HG03378 (cell line): ENCODE data around the gene ODAD3.
"Not testable (repeated sequence)": the region's sequence is repeated elsewhere in the genome, so short reads cannot be mapped to it uniquely, and the experiment has no call there.

Experiments
- ATAC-seq: cut with Tn5 transposase; IDR thresholded peaks from one replicate; pipeline ENCODE4 v1.9.1; 2021; ENCODE audit warnings: mild to moderate bottlenecking, moderate library complexity; ENCODE audit not compliant: unreplicated experiment

The ODAD3 gene

DNA sequence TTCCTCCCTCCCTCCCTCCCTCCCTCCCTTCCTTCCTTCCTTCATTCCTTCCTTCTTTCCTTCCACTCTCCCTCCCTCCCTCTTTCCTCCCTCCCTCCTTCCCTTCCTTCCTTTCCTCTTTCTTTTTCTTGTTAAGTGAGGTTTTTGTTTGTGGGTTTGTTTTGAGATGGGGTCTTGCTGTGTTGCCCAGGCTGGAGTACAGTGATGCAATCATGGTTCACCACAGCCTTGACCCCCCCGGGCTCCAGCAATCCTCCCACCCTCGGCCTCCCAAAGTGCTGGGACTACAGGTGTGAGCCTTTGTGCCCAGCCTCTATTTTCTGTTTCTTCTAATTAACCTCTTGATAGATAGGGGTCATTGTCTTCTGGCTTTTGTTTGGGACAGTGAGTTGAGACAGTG lies 26.5 kb upstream of the ODAD3 start:
- no peak for ATAC-seq

DNA sequence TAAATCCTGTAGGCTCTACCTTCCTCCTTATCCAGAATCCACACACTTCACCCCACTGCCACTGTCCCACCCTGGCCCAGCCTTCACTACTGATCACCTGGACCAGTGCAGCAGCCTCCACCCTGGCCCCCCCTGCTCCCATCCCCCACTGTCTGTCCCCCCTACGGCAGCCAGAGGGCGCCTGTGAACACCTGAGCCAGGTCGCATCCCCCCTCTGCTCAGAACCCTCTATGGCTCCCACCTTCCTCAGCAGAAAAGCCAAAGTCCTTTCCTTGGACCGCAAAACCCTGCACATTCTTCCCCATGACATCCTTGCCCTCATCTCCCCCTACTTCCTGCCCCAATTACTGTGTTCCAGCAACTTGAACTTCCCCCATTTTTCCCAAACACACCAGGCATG lies 25.3 kb upstream of the ODAD3 start:
- no peak for ATAC-seq

GRCh38 chr19:11458912-11459311 lies 24.0 kb upstream of the ODAD3 start:
- ATAC-seq: not testable (repeated sequence)

DNA sequence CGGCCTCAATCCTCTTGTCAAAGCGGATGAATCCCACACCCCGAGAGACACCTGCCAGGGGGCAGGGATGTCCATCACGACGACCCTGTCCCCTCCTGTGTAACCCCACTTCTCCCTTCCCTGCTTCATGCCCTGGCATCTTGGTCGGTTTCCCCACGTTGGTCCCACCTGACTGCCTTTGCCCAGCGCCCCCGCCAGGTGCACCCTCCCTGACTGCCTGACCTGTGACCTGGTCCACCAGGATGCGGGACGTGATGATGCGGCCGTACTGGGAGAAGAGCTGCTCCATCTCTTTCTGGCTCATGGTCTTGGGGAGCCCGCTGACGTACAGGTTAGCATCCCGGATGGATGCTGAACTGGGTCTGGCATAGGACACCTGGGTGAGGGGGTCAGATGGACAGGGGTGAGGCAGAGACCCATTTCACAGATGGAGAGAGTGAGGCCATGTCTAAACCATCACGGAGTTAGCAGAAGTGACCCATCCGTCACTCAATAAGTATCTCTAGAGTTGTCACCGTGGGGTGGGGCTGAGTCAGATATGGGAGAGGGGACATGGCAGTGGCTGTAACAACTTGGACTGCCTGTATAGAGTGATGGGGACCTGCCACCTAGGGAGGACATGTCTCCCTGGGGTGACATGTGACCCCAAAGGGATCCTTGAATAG lies 23.4 kb upstream of the ODAD3 start:
- no peak for ATAC-seq

DNA sequence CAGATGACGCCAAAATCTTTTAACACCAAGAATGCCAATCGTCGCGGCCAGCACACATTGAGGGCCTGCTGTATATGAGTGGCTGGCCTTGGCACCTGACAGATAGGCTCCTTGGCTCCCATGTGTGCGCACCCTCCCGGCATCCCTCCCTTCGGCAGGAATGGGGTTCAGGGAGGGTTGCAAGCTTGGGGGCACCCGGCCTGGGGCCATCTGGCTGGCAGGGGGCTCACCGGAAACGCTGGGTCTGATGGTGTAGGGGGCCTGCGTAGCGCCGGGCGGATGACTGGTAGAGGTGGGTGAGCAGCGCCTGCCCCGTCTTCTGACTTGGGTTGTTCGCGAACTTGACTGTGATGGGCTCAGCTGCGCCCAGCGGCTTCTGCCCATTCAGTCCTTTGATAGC lies 22.9 kb upstream of the ODAD3 start:
- no peak for ATAC-seq

DNA sequence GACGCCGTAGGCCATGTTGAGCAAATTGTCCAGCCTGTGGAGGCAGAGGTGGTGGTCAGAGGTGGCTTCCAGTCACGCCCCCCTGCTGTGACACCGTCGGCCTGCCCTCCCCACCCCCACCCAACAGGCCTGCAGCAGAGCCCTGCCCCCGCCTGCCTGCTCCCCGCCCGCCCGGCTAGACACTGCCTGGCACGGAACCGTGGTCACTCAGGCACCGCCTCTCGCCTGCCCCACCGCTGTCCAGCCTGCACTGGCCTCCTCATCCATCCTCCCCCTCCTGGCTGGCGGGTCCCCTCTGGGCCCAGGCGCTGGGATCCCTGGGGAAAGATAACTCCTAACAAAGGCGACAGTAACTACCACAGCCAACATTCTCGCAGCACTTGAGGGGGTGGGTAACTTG lies 22.2 kb upstream of the ODAD3 start:
- ATAC-seq: no peak

DNA sequence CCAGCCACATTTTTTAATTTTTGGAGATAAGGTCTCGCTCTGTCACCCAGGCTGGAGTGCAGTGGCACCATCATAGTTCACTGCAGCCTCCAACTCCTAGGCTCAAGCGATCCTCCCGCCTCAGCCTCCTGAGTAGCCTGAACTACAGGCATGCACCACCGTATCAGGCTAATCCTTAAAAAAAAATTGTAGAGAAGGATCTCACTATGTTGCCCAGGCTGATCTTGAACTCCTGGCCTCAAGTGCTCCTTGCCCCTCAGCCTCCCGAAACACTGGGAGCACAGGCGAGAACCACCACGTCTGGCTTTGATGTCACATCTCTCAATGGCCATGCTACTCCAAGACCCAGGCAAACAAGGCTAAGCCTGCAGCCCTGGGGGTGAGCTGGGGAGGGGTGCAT lies 21.7 kb upstream of the ODAD3 start:
- no peak for ATAC-seq

- ATAC-seq: not testable (repeated sequence)
Observed at GRCh38 chr19:11455233-11455554, 20.3 kb upstream of the ODAD3 start.

DNA sequence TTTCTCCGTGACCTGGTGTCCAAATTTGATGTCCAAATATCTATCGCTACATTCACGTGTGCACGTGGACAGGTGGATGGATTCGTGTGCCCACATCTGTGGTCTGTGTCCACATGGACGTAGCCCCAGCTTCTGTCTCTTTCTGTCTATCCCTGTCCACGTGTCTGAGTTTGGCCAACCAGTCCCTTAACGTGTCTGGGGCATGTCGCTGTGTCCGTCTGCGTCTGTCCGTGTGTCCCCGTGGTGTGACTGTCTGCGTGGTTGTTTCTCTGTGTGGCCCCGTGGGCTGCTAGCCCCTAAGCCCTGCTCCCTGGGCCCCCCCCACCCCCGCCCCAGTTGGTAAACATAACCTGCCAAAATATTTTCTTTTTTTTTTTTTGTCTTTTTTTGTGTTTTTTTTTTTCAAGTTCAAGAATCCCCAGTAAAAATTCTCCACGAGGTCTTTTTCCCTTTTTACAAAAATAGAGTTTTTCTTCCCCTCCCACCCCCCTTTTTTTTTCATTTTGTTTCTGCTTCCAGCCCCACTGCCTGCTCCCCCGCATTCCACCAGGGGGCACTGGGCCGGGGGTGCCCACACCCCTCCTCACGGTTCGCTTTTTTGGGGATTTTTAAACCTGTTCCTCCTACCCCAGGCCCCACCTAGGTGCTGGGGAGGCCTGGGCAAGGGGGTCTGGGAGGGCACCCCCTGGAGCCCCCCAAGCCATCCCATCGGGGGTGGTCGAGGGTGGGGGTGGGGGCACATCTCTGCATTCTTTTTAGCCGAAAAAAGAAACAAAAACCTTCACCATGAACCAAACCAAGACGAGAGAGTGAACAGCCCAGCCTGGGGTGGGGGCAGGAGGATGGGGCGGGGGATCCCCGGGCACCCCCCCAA lies 18.8 kb upstream of the ODAD3 start:
- no peak for ATAC-seq

DNA sequence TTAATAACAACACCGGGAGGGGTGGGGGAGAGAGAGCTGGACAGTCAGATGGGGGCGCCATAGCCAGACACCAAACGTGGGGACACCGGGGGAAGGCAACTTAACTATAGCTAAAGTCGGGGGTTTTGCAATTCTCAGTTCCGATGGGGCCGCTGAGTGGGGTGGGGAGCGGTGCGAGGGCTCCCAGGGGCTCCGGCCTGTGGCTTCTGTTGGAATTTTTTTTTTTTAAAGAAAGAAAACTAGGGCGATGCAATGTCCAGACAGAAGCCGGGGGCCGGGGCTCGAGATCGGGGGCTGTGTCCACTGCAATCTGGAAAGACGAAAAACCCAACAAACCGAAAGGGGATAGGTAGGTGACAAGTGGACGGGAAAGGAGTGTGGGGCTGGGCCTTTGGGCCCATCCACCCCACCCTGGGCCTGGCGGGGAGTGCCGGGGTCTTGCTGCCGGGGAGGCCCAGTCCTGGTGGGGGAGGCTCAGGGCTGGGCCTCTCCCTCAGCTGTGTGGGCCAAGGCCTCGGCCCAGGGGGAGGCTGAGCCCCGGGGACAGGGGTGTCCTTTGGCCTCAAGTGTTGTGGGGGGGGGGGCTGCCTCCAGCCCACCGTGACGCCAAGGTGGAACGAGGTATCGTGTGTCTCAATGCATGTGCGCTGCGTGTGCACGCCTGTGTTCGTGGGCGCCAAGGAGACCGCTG lies 17.8 kb upstream of the ODAD3 start:
- no peak for ATAC-seq

GRCh38 chr19:11451871-11452619 lies 17.1 kb upstream of the ODAD3 start:
- ATAC-seq: no peak

- ATAC-seq: no peak
Observed at GRCh38 chr19:11451327-11451870, 16.5 kb upstream of the ODAD3 start.

DNA sequence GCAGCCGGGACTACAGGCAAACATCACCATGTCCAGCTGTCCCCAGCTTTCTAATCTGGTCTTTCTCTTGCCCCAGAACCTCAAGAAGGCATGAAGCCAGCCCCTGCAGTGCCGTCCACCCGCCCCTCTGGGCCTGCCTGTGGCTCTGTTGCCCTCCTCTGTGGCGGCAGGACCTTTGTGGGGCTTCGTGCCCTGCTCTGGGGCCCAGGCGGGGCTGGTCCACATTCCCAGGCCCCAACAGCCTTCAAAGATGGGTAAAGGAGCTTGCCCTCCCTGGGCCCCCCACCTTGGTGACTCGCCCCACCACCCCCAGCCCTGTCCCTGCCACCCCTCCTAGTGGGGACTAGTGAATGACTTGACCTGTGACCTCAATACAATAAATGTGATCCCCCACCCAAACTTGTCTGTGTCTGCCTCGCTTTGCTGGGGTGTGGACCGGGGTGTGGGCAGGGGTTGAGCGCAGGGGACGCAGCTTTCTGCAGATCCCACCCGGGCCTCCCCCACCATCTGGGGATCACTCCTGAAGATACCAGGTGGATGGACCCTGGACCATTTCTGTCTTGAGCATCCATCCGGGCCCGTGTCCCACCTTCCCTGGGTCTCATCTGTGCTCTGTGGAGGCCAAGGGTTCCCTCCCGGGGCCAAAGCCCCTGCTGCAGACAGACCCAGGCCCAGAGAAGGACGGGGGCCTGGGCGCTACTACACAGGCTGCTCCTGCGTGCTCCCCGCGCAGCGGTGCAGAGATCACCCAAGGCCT lies 15.8 kb upstream of the ODAD3 start:
- no peak for ATAC-seq

GRCh38 chr19:11448923-11449554 lies 14.1 kb upstream of the ODAD3 start:
- no peak for ATAC-seq

DNA sequence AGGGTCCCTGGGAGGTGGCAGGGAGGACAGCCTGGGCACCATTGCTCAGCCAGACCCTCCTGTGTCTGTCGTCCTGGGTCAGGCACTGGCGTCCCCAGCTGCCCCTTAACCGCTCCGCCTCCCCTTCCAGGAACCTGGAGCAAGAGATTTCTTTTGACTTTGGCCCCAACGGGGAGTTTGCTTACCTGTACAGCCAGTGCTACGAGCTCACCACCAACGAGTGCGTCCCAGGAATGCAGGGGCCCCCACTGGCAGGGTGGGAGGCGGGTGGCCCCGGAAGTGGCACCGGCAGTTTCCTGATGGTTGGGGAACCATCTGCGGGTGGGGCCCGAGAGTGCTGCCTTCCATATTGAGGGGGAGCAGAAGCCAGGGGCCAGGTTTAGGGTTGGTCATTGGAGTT lies 13.5 kb upstream of the ODAD3 start:
- ATAC-seq: no peak

DNA sequence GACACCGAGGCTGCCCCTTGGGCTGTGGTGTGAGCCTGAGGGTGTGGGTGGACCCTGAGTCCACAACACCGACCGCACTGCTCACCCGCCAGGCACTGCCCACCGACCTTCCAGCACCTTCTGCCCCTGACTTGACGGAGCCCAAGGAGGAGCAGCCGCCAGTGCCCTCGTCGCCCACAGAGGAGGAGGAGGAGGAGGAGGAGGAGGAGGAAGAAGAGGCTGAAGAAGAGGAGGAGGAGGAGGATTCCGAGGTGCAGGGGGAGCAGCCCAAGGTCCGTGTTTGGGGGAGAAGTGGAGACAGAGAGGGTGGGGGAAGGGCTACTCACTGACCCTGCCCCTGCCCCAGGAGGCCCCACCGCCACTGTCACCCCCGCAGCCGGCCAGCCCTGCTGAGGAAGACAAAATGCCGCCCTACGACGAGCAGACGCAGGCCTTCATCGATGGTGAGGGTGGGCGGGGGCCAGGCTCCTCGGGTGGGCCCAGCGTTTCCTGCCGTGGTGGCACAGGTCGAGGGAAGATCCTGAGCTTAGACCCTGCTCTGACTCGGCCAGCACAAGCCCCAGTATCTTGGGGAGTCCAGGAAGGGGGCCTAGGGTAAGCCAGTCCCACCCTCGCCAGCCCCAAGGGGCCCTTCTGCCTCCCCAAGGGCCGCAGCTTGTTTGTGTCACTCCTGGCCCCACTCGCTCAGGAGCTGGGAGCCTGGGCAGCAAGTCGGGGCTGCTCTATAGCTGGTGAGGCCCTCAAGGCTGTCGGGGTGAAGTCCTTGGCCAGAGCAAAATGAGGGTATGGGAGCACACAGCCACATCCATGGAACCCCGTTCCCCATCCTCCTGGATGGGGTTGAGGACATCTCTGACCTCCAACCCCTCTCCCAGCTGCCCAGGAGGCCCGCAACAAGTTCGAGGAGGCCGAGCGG lies 12.7 kb upstream of the ODAD3 start:
- ATAC-seq: no peak

DNA sequence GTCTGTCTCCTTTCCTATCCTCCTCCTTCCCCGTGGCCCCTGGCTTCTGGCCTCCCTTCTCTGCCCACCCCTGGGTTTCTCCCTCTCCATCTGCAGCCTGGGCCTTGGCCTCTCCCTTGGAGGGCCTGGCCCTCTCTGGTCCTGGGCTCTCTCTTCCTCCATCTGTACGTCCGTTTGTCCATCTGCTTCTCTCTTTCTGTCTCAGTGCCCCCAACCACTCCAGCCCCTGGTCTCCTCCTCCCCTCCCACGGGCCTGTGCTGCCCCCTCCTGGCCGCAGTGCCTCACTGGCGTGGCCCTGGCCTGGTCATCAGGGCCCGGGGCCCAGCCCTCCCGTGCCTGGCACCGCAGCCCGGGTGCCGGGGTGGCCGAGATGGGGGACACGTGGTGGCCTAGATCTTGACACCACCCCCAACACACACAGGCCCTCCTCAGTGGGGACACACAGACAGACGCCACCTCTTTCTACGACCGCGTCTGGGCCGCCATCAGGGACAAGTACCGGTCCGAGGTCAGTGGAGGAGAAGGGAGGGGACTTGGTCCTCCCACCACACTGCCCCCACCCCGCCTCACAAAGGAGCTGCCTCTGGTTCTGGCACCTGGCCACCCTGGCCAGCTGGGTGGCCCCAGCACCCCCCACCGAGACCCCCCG lies 11.9 kb upstream of the ODAD3 start:
- ATAC-seq: no peak

DNA sequence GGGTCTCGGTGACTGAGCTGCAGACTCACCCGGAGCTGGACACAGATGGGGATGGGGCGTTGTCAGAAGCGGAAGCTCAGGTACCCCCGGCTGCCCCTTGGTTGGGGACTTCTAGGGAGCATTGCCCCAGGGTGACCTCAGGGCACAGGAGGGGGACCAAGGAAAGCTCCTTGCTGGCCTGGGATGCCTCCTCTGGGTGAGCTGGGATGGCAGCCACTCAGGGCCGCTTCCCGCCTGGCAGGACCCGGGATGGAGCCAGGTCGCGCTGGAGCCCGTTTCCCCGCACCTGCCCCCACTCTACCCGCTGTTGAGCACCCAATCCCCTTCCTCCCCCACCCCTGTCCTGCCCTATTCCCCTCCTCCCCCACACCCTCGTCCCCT lies 11.3 kb upstream of the ODAD3 start:
- no peak for ATAC-seq
